Measurements from ENCODE around the gene DHX58. TPM values are rescaled to one million over a fixed set of nuclear protein-coding genes. Genes with fewer than 3 reads are reported as not detected.

Gene DHX58
- total RNA-seq, 1 donor from 2014 or later = not detected

DNA sequence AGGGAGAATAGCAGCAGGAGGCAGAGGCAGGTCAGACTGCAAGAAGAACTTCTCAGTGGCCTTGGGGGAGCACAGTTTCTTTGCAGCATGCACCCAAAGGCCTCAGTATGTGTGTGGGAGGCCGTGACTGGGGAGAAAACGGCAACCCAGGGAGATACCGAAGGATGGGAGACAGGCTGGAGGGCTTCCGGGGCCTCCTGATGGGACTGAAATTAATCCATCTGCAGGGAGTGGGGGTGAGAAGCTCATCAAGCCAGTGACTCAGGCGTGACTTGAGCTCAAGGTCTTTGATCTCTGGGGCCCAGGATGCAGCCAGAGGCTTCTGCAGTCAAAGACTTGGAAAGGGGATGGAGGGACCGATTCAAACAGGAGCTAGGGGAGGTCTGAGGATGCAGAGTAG lies 57.0 kb downstream of the DHX58 start:
- peaks cover 27% of the 10 kb centered on the region for H3K27me3 Mint-ChIP-seq (ENCODE audit: insufficient read depth, low read depth)
- DNase-seq (ENCODE audit: low spot score) = no peak
- Histone ChIP-seq H3K27me3 (peaks cover 25% of the 10 kb centered on the region), H3F3A (ENCODE audit: low read depth) (peaks cover 31% of the 10 kb centered on the region), H3K27ac (no peak overlapping the region), H3K79me2 (ENCODE audit: low read depth) (no peaks in the 10 kb centered on the region), H3K9ac (no peak overlapping the region), H3K36me3 (no peaks in the 10 kb centered on the region), H3K4me2 (peak overlapping the region; percentile 61), H3K4me3 (no peak overlapping the region), H3K9me3 (ENCODE audit: low read depth) (no peaks in the 10 kb centered on the region), H3K4me1 (peaks cover 30% of the 10 kb centered on the region), H4K20me1 (ENCODE audit: low read depth) (no peaks in the 10 kb centered on the region), H2AFZ (replicated peaks) (no peak overlapping the region)
- H3K4me3 Mint-ChIP-seq = peak overlapping the region; percentile 31
- no peaks in the 10 kb centered on the region for H3K9me3 Mint-ChIP-seq
- H3K27ac Mint-ChIP-seq = peak overlapping the region; percentile 57
- no peak for TF ChIP-seq CTCF (IDR thresholded peaks at IDR 0.05)
- H3K4me1 Mint-ChIP-seq = peaks cover 53% of the 10 kb centered on the region
- no peaks in the 10 kb centered on the region for H3K36me3 Mint-ChIP-seq

- Histone ChIP-seq H3K27ac (no peak overlapping the region), H3F3A (ENCODE audit: low read depth) (peaks cover 31% of the 10 kb centered on the region), H3K36me3 (no peaks in the 10 kb centered on the region), H3K4me2 (peak overlapping the region; percentile 61), H3K4me3 (peak overlapping the region; percentile 7), H3K9ac (no peak overlapping the region), H3K27me3 (peaks cover 25% of the 10 kb centered on the region), H2AFZ (replicated peaks) (no peak overlapping the region), H3K79me2 (ENCODE audit: low read depth) (no peaks in the 10 kb centered on the region), H3K9me3 (ENCODE audit: low read depth) (no peaks in the 10 kb centered on the region), H3K4me1 (peaks cover 30% of the 10 kb centered on the region), H4K20me1 (ENCODE audit: low read depth) (no peaks in the 10 kb centered on the region)
- Mint-ChIP-seq H3K27ac (peak overlapping the region; percentile 57), H3K4me3 (no peak overlapping the region), H3K36me3 (no peaks in the 10 kb centered on the region), H3K4me1 (peaks cover 49% of the 10 kb centered on the region), H3K27me3 (ENCODE audit: insufficient read depth, low read depth) (peaks cover 25% of the 10 kb centered on the region), H3K9me3 (no peaks in the 10 kb centered on the region)
- DNase-seq (ENCODE audit: low spot score) = peak; percentile 67
- TF ChIP-seq EZH2phosphoT487 (IDR thresholded peaks at IDR 0.05) = no peak
- TF ChIP-seq EZH2 (IDR thresholded peaks at IDR 0.05) = no peak
- no peak for TF ChIP-seq CTCF (IDR thresholded peaks at IDR 0.05)
These were observed 57.5 kb downstream of the DHX58 start for GRCh38 chr17:42055027-42055426.

DNA sequence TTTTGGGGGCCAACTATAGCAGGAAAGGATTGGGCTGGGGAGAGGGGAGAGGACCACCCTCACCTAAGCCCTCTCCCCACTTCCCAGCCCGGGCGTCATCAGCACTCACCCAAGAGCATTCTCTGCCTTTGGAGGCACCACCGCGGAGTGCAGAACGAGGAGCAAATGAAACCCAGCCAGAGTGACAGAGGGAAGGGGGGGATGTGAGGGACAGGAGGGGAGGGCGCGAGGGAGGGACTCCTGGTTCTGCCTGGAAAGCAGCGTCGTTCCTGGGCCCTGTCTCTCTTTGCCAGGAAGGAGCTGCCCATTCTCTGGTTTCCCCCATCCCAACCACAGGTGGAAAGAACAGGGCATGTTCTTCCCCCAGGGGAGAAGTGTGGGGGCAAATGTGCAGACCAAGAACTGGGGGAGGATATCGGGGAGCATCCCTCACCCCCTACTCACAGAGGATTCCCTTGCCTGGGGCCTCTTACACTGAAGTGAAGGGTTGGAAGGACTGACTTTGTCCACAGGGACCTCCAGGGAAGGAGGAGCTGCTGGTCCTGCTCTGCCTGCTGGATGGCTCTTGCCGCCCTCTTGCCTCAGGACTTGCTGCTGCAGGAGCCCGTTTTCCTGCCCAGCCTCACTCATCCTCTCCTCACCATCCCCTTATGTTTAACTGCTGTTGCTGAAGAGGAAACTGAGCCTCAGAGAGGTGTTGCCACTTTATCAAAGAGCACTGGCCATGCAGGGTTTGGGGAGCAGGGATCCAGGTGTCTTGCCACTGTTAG lies 58.6 kb downstream of the DHX58 start:
- no peak overlapping the region for H3K9ac ChIP-seq
- H3K79me2 ChIP-seq (ENCODE audit: low read depth) = no peaks in the 10 kb centered on the region
- peaks cover 56% of the 10 kb centered on the region for H3K4me1 Mint-ChIP-seq
- peaks cover 31% of the 10 kb centered on the region for H3F3A ChIP-seq (ENCODE audit: low read depth)
- H4K20me1 ChIP-seq (ENCODE audit: low read depth) = no peaks in the 10 kb centered on the region
- no peak overlapping the region for H3K4me3 ChIP-seq
- H3K27me3 ChIP-seq = peaks cover 25% of the 10 kb centered on the region
- H3K27ac ChIP-seq = no peak overlapping the region
- H3K27me3 Mint-ChIP-seq (ENCODE audit: insufficient read depth, low read depth) = peaks cover 25% of the 10 kb centered on the region
- H3K9me3 Mint-ChIP-seq = no peaks in the 10 kb centered on the region
- peak overlapping the region; percentile 49 for H3K4me2 ChIP-seq
- H3K9me3 ChIP-seq (ENCODE audit: low read depth) = no peaks in the 10 kb centered on the region
- no peaks in the 10 kb centered on the region for H3K36me3 ChIP-seq
- no peak overlapping the region for H2AFZ ChIP-seq (replicated peaks)
- peaks cover 30% of the 10 kb centered on the region for H3K4me1 ChIP-seq
- H3K27ac Mint-ChIP-seq = no peak overlapping the region
- no peak overlapping the region for H3K4me3 Mint-ChIP-seq
- H3K36me3 Mint-ChIP-seq = no peaks in the 10 kb centered on the region
- no peak for DNase-seq (ENCODE audit: low spot score)
- no peak for TF ChIP-seq EZH2 (IDR thresholded peaks at IDR 0.05)
- TF ChIP-seq EZH2phosphoT487 (IDR thresholded peaks at IDR 0.05) = no peak
- no peak for TF ChIP-seq CTCF (IDR thresholded peaks at IDR 0.05)

All from neural progenitor cell (in vitro differentiated cells).